Prostate gland (tissue), 2 donors: ENCODE results near the gene PPA1. TPM values are rescaled to one million over a fixed set of nuclear protein-coding genes. Genes with fewer than 3 reads are reported as not detected.

Experiments
- DNase-seq: peaks from one replicate; pipeline ENCODE4 v3.0.0-alpha.2; 2019; ENCODE audit warnings: low spot score
- H3K27ac ChIP-seq, 2 donors: fragments of 200-600 bp; sonication (generic); 2 replicates each; pipeline ENCODE4 v1.5.1; 2017 to 2019
- H3K27me3 ChIP-seq: fragments of 200-600 bp; sonication (generic); replicated peaks from 2 replicates; pipeline ENCODE4 v1.5.1; 2019; ENCODE audit not compliant: insufficient read depth
- H3K36me3 ChIP-seq, 2 donors: fragments of 200-600 bp; sonication (generic); 1 replicate in 1 of 2; 2 replicates in 1 of 2; pipeline versions ENCODE4 v1.5.1 to v1.8.1; 2017 to 2019
- H3K4me1 ChIP-seq: fragments of 200-600 bp; sonication (generic); replicated peaks from 2 replicates; pipeline ENCODE4 v1.5.1; 2019
- H3K4me3 ChIP-seq, 2 donors: fragments of 200-600 bp; sonication (generic); 2 replicates each; pipeline ENCODE4 v1.5.1; 2017 to 2019
- H3K9me3 ChIP-seq: fragments of 200-600 bp; sonication (generic); 2 replicates; pipeline ENCODE4 v1.5.1; 2017
- POLR2A ChIP-seq: fragments of 450-650 bp; IDR thresholded peaks from one replicate; pipeline ENCODE4 v1.6.1; 2016; ENCODE audit warnings: antibody characterized with exemption, mild to moderate bottlenecking
- POLR2AphosphoS5 ChIP-seq: sonication (generic); formaldehyde crosslinking; IDR thresholded peaks from one replicate; pipeline ENCODE4 v1.6.1; 2017; ENCODE audit warnings: antibody characterized with exemption
- WGBS: methylation state at CpG from one replicate; pipeline ENCODE4 v1.1.5; 2018; 5-methylcytosine and 5-hydroxymethylcytosine counted together
- intact Hi-C: fragments of 100-400 bp; cut with DNase I; formaldehyde crosslinking; loops from one replicate; pipeline ENCODE4 v1.14.2; 2022
- total RNA-seq, 2 donors: library from RNA; depleted of rRNA; stranded (reverse); fragments of >200 nt; gene quantifications; one replicate each; pipeline ENCODE4 v1.1.0, GENCODE V29; 2016
- TF ChIP-seq, protein P1 (sequence below), 4 experiments: fragments of 200-600 bp in 2 of 4; fragments of 450-650 bp in 2 of 4; sonication (generic) in 2 of 4; IDR thresholded peaks; 1 replicate in 3 of 4; 2 replicates in 1 of 4; pipeline ENCODE4 v1.5.1; 2016 to 2019; ENCODE audit warnings: antibody characterized with exemption in 4 of 4, mild to moderate bottlenecking in 2 of 4, moderate library complexity in 2 of 4

Gene PPA1
- total RNA-seq, 2 donors from 2014 or later = 79.4 to 109 TPM

DNA sequence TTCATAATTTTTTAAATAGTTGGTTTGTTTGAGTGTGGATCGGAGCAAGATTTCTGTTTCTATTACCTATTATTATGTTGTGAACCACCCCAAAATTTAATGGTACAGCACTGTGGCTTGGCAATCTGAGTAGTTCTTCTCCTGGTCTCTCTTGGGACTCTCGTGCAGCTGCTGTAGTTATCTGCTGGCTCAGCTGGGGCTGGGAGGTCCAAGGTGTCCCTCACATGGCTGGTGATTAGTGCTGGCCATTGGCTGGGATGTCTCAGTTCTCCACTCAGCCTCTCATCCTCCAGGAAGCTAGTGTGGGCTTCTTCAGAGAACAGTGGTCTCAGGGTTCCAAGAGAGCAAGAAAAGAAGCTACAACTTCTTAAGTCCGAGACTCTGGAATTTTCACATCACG, 35.1 kb upstream of the PPA1 start:
- Histone ChIP-seq H3K4me3 (no peak overlapping the region), H3K9me3 (no peaks in the 10 kb centered on the region), H3K4me1 (no peaks in the 10 kb centered on the region), H3K36me3 (no peaks in the 10 kb centered on the region), H3K27ac (no peak overlapping the region), H3K27me3 (no peaks in the 10 kb centered on the region)
- intact Hi-C loops = no loop called here
- DNase-seq = no peak
- WGBS = 84% methylated on average over 4 of the region's 4 CpGs
- TF ChIP-seq POLR2AphosphoS5 (no peak), POLR2A (no peak)

GRCh38 chr10:70267161-70267933, 34.1 kb upstream of the PPA1 start:
- 73% methylated on average over 9 of the region's 9 CpGs for WGBS
- intact Hi-C loops = no loop called here

GRCh38 chr10:70266701-70267100, 33.5 kb upstream of the PPA1 start:
- 53% methylated on average over 1 of the region's 1 CpG for WGBS
- no peak for DNase-seq
- intact Hi-C loops = no loop called here
- no peak overlapping the region for H3K4me3 ChIP-seq
- H3K27me3 ChIP-seq = no peaks in the 10 kb centered on the region
- no peaks in the 10 kb centered on the region for H3K36me3 ChIP-seq
- no peak overlapping the region for H3K27ac ChIP-seq
- H3K4me1 ChIP-seq = no peaks in the 10 kb centered on the region
- TF ChIP-seq POLR2A (no peak), POLR2AphosphoS5 (no peak)
- TF ChIP-seq, protein P1, sequence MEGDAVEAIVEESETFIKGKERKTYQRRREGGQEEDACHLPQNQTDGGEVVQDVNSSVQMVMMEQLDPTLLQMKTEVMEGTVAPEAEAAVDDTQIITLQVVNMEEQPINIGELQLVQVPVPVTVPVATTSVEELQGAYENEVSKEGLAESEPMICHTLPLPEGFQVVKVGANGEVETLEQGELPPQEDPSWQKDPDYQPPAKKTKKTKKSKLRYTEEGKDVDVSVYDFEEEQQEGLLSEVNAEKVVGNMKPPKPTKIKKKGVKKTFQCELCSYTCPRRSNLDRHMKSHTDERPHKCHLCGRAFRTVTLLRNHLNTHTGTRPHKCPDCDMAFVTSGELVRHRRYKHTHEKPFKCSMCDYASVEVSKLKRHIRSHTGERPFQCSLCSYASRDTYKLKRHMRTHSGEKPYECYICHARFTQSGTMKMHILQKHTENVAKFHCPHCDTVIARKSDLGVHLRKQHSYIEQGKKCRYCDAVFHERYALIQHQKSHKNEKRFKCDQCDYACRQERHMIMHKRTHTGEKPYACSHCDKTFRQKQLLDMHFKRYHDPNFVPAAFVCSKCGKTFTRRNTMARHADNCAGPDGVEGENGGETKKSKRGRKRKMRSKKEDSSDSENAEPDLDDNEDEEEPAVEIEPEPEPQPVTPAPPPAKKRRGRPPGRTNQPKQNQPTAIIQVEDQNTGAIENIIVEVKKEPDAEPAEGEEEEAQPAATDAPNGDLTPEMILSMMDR (IDR thresholded peaks at IDR 0.05) = no peak
- H3K9me3 ChIP-seq = no peaks in the 10 kb centered on the region

More at GRCh38 chr10:70267161-70267933, 34.1 kb upstream of the PPA1 start:
- TF ChIP-seq POLR2A (no peak), POLR2AphosphoS5 (no peak)
- TF ChIP-seq, protein P1 (IDR thresholded peaks at IDR 0.05) = no peak
- Histone ChIP-seq H3K36me3 (no peaks in the 10 kb centered on the region), H3K27ac (no peak overlapping the region), H3K27me3 (no peaks in the 10 kb centered on the region), H3K4me1 (no peaks in the 10 kb centered on the region), H3K4me3 (no peak overlapping the region), H3K9me3 (no peaks in the 10 kb centered on the region)
- no peak for DNase-seq

DNA sequence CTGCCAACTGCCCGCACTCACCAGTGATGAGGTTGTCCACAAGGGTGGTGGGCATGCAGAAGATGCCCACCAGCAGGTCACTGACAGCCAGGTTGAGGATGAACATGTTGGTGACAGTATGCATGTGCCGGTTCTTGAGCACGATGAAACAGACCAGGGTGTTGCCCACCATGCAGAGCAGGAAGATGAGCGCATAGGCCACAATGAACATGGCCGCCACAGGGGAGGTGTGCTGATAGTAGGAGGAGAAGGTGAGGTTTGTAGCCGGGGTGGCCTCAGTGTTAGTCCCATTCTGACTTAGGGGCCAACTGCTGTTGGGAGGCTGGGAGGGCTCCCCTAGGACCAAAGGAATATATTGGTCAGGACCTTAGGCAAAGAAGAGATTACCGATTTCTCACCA, 32.8 kb upstream of the PPA1 start:
- WGBS = 93% methylated on average over 7 of the region's 7 CpGs
- Histone ChIP-seq H3K4me3 (no peak overlapping the region), H3K4me1 (no peaks in the 10 kb centered on the region), H3K9me3 (no peaks in the 10 kb centered on the region), H3K27ac (no peak overlapping the region), H3K27me3 (peaks cover 2% of the 10 kb centered on the region), H3K36me3 (no peaks in the 10 kb centered on the region)
- no peak for DNase-seq
- TF ChIP-seq POLR2AphosphoS5 (no peak), POLR2A (no peak)
- TF ChIP-seq, protein P1 (IDR thresholded peaks at IDR 0.05) = no peak
- intact Hi-C loops = no loop called here

DNA sequence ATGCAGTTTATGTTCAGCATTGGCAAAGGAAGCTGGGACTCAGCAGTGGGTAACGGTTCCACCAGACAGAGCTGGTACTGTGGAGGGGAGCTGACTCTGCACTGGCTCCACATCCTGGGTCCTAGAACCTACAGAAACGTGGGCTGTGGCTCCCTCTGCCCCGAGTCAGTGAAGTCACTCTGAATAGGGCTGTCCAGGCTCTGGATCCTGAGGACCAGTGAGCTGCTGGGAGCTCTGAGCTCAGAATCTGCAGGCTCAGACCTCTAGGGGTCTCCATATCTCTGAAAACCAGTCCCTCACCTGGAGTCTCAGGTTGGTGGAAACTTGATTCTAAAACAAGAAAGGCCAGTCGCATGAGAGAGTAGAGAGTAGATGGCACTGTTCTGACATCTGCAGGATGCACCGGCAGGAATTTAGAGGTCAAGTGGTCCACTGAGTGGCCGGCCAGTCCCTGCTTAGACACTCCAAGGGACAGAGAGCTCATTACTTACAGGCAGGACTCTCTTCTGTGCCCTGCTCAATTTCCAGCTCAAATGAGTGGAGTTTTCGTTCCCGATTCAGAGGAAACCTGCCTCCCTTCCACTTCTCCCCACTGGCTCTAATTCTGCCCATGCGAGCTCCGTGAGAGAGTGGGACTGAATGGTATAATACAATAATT, 31.9 kb upstream of the PPA1 start:
- DNase-seq = no peak
- Histone ChIP-seq H3K4me1 (no peaks in the 10 kb centered on the region), H3K27me3 (peaks cover 2% of the 10 kb centered on the region), H3K27ac (no peak overlapping the region), H3K9me3 (no peaks in the 10 kb centered on the region), H3K36me3 (no peaks in the 10 kb centered on the region), H3K4me3 (no peak overlapping the region)
- TF ChIP-seq, protein P1 (IDR thresholded peaks at IDR 0.05) = no peak
- TF ChIP-seq POLR2AphosphoS5 = no peak
- no peak for TF ChIP-seq POLR2A
- intact Hi-C loops = no loop called here
- 48% methylated on average over 10 of the region's 10 CpGs for WGBS
